ENCODE data around the gene GSAP. TPM values are rescaled to one million over a fixed set of nuclear protein-coding genes. Genes with fewer than 3 reads are reported as not detected.

GSAP gene
- total RNA-seq, 2 experiments from 2014 or later: 0.55 TPM; not detected in 1

DNA sequence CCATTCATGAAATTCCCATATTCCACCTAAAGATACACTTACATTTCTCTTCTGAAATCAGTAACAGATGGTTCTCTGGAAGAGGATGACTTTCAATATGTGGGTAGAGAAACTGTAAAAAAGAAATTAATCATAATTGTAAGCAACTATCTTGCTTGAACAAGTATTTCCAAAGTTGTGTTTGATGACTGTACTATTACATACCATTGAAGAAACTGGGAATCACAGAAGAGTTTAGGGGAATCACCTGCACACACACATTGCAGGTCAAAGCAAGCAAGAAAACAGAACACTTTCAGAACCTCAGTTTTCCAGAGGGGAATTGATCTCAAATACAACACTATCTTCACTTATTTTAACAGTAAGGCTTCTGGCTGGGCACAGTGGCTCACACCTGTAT is 33.6 kb downstream of the GSAP start:
- no peak for TF ChIP-seq EZH2phosphoT487 (IDR thresholded peaks at IDR 0.05; ENCODE audit: borderline replicate concordance, low read depth, low read length)
- TF ChIP-seq, protein P1, sequence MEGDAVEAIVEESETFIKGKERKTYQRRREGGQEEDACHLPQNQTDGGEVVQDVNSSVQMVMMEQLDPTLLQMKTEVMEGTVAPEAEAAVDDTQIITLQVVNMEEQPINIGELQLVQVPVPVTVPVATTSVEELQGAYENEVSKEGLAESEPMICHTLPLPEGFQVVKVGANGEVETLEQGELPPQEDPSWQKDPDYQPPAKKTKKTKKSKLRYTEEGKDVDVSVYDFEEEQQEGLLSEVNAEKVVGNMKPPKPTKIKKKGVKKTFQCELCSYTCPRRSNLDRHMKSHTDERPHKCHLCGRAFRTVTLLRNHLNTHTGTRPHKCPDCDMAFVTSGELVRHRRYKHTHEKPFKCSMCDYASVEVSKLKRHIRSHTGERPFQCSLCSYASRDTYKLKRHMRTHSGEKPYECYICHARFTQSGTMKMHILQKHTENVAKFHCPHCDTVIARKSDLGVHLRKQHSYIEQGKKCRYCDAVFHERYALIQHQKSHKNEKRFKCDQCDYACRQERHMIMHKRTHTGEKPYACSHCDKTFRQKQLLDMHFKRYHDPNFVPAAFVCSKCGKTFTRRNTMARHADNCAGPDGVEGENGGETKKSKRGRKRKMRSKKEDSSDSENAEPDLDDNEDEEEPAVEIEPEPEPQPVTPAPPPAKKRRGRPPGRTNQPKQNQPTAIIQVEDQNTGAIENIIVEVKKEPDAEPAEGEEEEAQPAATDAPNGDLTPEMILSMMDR (conservative IDR thresholded peaks at IDR 0.05; ENCODE audit: low read length): no peak
- ChIA-PET POLR2A (no interaction called here), CTCF (ENCODE audit: unreplicated experiment) (no interaction called here)
- no peak for DNase-seq (ENCODE audit: low spot score)
- BruUV-seq (replicated peaks): no TSS peak
- Histone ChIP-seq H3K9me3 (ENCODE audit: low read length) (no peaks in the 10 kb centered on the region), H4K20me1 (ENCODE audit: insufficient read depth, low read length) (no peaks in the 10 kb centered on the region), H3K36me3 (ENCODE audit: insufficient read depth, low read length) (no peaks in the 10 kb centered on the region), H3K4me2 (ENCODE audit: low read length) (no peak overlapping the region), H3K27ac (ENCODE audit: low read depth, low read length, poor library complexity, severe bottlenecking) (no peak overlapping the region), H3K9me2 (ENCODE audit: insufficient read depth, low read length) (no peaks in the 10 kb centered on the region), H3K4me1 (ENCODE audit: insufficient read depth, low read length, poor library complexity, severe bottlenecking) (no peaks in the 10 kb centered on the region), H3K79me2 (ENCODE audit: insufficient read depth, low read depth, low read length) (no peaks in the 10 kb centered on the region), H2AFZ (ENCODE audit: low read length) (no peak overlapping the region), H3K4me3 (ENCODE audit: low read depth, low read length, poor library complexity, severe bottlenecking) (no peak overlapping the region)
- intact Hi-C loops (cut with micrococcal nuclease; ENCODE audit: unreplicated experiment): no loop called here

DNA sequence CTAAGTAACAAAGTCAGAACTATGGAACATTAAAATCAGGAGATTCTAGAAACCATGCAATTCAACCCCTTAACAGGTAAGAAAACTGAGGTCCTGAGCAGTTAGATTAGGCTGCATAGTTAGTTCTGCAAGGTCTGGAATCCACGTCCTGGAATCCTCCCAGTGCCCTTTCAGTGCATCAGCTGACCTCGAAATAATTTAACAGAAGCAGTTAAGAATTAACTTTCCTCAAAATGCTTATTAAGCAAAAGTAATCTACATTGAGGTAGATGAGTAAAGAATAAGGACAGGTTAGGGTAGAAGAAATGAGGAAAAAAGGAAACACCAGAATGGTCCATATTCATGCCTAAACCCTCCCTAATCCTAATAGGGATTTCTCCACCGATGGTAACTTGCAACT is 37.6 kb downstream of the GSAP start:
- H2AFZ ChIP-seq (ENCODE audit: low read length): no peak overlapping the region
- BruUV-seq (replicated peaks): no TSS peak
- ChIA-PET CTCF (ENCODE audit: unreplicated experiment) (no interaction called here), POLR2A (no interaction called here)
- DNase-seq (ENCODE audit: low spot score): no peak
- TF ChIP-seq, protein P1 (conservative IDR thresholded peaks at IDR 0.05; ENCODE audit: low read length): no peak
- TF ChIP-seq EZH2phosphoT487 (IDR thresholded peaks at IDR 0.05; ENCODE audit: borderline replicate concordance, low read depth, low read length): no peak
- no peak overlapping the region for H3K4me3 ChIP-seq (ENCODE audit: low read depth, low read length, poor library complexity, severe bottlenecking)
- intact Hi-C loops (cut with micrococcal nuclease; ENCODE audit: unreplicated experiment): loop anchor here (5.0 kb wide), 1 partner anchor 39 kb away; the partner anchor contains the start of gene GSAP
- no peaks in the 10 kb centered on the region for H3K9me3 ChIP-seq (ENCODE audit: low read length)
- no peaks in the 10 kb centered on the region for H3K79me2 ChIP-seq (ENCODE audit: insufficient read depth, low read depth, low read length)
- H4K20me1 ChIP-seq (ENCODE audit: insufficient read depth, low read length): no peaks in the 10 kb centered on the region
- H3K4me2 ChIP-seq (ENCODE audit: low read length): no peak overlapping the region
- no peaks in the 10 kb centered on the region for H3K9me2 ChIP-seq (ENCODE audit: insufficient read depth, low read length)
- no peaks in the 10 kb centered on the region for H3K4me1 ChIP-seq (ENCODE audit: insufficient read depth, low read length, poor library complexity, severe bottlenecking)
- H3K36me3 ChIP-seq (ENCODE audit: insufficient read depth, low read length): no peaks in the 10 kb centered on the region
- no peak overlapping the region for H3K27ac ChIP-seq (ENCODE audit: low read depth, low read length, poor library complexity, severe bottlenecking)

DNA sequence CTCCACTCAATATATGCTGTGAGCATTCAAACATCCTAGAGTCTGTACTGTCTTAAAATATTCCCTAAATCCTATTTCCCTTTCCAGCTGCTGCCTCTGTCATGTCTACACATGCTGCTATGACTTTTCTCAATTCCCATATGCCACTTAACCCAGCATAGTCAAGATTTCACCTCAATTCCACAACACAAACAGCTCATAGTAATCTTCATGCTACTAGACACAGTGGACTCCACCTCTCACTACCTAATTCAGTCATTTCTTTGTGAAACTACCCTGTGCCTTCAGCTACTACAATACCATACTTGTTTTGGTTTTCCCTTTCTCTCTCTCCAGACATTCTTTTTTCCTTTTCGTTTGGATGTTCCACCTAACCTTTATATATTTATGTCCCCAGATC is 45.5 kb downstream of the GSAP start:
- no TSS peak for BruUV-seq (replicated peaks)
- Histone ChIP-seq H3K4me3 (ENCODE audit: low read depth, low read length, poor library complexity, severe bottlenecking) (no peak overlapping the region), H3K4me2 (ENCODE audit: low read length) (no peak overlapping the region), H3K79me2 (ENCODE audit: insufficient read depth, low read depth, low read length) (no peaks in the 10 kb centered on the region), H2AFZ (ENCODE audit: low read length) (no peak overlapping the region), H4K20me1 (ENCODE audit: insufficient read depth, low read length) (no peaks in the 10 kb centered on the region), H3K36me3 (ENCODE audit: insufficient read depth, low read length) (no peaks in the 10 kb centered on the region), H3K27ac (ENCODE audit: low read depth, low read length, poor library complexity, severe bottlenecking) (no peak overlapping the region), H3K9me2 (ENCODE audit: insufficient read depth, low read length) (no peaks in the 10 kb centered on the region), H3K4me1 (ENCODE audit: insufficient read depth, low read length, poor library complexity, severe bottlenecking) (no peaks in the 10 kb centered on the region), H3K9me3 (ENCODE audit: low read length) (no peaks in the 10 kb centered on the region)
- DNase-seq (ENCODE audit: low spot score): no peak
- intact Hi-C loops (cut with micrococcal nuclease; ENCODE audit: unreplicated experiment): no loop called here
- no peak for TF ChIP-seq EZH2phosphoT487 (IDR thresholded peaks at IDR 0.05; ENCODE audit: borderline replicate concordance, low read depth, low read length)
- TF ChIP-seq, protein P1 (conservative IDR thresholded peaks at IDR 0.05; ENCODE audit: low read length): no peak
- ChIA-PET CTCF (ENCODE audit: unreplicated experiment) (no interaction called here), POLR2A (no interaction called here)

Measured in OCI-LY7 (cell line).